Large intestine (tissue), 3 donors: ENCODE measurements around the gene SBF1. TPM values are rescaled to one million over a fixed set of nuclear protein-coding genes. Genes with fewer than 3 reads are reported as not detected.

Experiments used
- DNase-seq, 2 donors: peaks; one replicate each; pipeline versions ENCODE4 v3.0.0 to v3.0.0-alpha.2; 2013
- H3K27ac ChIP-seq: one replicate; pipeline ENCODE4 v1.5.1; 2013; ENCODE audit warnings: low read length
- H3K27me3 ChIP-seq: 2 replicates; pipeline ENCODE4 v1.6.1; 2013; ENCODE audit warnings: low read length; ENCODE audit not compliant: control insufficient read depth, insufficient read depth
- H3K36me3 ChIP-seq: 2 replicates; pipeline ENCODE4 v1.6.1; 2013; ENCODE audit warnings: low read length; ENCODE audit not compliant: control insufficient read depth, insufficient read depth
- H3K4me1 ChIP-seq: one replicate; pipeline ENCODE4 v1.6.1; 2013; ENCODE audit warnings: low read length; ENCODE audit not compliant: control insufficient read depth, insufficient read depth
- H3K4me3 ChIP-seq: one replicate; pipeline ENCODE4 v1.5.1; 2013; ENCODE audit warnings: low read length
- H3K9me3 ChIP-seq: one replicate; pipeline ENCODE4 v1.6.1; 2013; ENCODE audit warnings: mild to moderate bottlenecking, low read depth, low read length, moderate library complexity; ENCODE audit not compliant: control insufficient read depth
- WGBS: methylation state at CpG from one replicate; pipeline ENCODE4 v1.1.5; 2013; ENCODE audit warnings: low lambda C conversion rate; ENCODE audit not compliant: insufficient coverage; 5-methylcytosine and 5-hydroxymethylcytosine counted together
- polyA plus RNA-seq: library from polyadenylated mRNA; unstranded; fragments of 120-200 nt; gene quantifications from one replicate; pipeline ENCODE4 v1.2.1, GENCODE V29; 2013

SBF1 gene
- polyA plus RNA-seq, 1 donor = 37.5 TPM

DNA sequence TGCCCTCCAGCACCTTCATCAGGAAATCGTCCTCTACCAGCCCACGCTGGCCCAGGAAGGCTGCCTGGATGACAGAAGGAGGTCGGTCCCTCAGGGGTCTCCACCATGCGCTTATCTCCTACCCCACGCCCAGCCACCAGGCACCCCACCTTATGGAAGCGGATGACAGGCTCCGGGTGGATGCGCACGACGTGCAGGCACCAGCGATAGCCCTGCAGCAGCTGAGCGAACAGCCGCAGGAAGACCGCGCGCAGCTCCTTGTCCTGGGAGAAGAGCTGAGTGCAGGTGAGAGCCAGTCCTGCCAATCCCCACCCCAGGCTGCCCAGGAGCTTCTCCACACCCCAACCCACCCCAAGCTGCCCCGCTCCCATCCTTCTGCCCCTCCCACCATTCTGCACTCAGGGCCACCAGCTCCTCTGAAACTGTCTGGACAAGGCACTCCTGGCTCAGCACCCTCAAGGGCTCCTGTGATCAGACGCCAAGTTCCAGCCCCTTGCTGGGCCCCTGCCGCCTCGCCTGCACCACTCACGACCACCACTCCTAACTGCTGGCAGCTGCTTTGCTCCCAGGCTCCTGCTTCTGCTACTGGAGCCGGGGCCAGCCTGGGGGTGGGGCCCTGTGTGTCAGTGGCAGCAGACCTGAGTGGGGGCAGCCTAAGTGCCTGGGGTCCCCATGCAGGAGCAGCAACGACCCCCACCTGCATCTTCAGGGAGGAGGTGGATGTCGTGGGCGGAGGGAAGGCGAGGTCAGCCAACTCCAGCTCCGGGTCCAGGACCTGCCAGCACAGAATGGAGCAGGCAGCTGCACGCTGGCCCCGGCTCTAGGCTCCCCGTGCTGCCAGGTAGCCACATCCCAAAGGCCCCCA lies 9.5 kb downstream of the SBF1 start:
- no CpG with 5 or more reads among the region's 30 CpGs for WGBS
- DNase-seq = no peak
- H3K27me3 ChIP-seq = no peaks in the 10 kb centered on the region
- H3K4me3 ChIP-seq = no peak overlapping the region
- no peaks in the 10 kb centered on the region for H3K9me3 ChIP-seq
- no peak overlapping the region for H3K27ac ChIP-seq
- peaks cover 81% of the 10 kb centered on the region for H3K36me3 ChIP-seq
- peaks cover 16% of the 10 kb centered on the region for H3K4me1 ChIP-seq

DNA sequence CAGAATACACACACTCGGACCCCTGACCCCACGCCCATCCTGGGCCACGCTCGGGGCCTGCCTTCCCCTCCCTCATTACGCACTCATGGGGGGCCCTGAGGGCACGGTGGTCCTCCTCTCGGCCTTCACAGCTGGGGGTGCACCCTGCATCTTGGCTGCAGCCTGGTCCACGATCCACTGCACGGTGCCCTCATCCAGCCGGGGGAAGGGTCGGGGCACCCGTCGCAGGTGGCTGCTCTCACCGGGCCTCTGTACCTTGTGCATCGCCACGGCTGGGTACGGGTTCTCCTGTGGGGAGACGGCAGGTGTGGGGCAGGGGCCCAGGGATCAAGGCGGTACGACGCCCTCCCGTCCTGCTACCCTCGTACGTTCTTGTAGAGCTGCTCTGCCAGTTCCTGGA lies 10.4 kb downstream of the SBF1 start:
- no peak for DNase-seq
- peaks cover 7% of the 10 kb centered on the region for H3K4me1 ChIP-seq
- no peaks in the 10 kb centered on the region for H3K9me3 ChIP-seq
- no peaks in the 10 kb centered on the region for H3K27me3 ChIP-seq
- H3K4me3 ChIP-seq = no peak overlapping the region
- WGBS = no CpG with 5 or more reads among the region's 24 CpGs
- H3K36me3 ChIP-seq = peaks cover 89% of the 10 kb centered on the region
- H3K27ac ChIP-seq = no peak overlapping the region

DNA sequence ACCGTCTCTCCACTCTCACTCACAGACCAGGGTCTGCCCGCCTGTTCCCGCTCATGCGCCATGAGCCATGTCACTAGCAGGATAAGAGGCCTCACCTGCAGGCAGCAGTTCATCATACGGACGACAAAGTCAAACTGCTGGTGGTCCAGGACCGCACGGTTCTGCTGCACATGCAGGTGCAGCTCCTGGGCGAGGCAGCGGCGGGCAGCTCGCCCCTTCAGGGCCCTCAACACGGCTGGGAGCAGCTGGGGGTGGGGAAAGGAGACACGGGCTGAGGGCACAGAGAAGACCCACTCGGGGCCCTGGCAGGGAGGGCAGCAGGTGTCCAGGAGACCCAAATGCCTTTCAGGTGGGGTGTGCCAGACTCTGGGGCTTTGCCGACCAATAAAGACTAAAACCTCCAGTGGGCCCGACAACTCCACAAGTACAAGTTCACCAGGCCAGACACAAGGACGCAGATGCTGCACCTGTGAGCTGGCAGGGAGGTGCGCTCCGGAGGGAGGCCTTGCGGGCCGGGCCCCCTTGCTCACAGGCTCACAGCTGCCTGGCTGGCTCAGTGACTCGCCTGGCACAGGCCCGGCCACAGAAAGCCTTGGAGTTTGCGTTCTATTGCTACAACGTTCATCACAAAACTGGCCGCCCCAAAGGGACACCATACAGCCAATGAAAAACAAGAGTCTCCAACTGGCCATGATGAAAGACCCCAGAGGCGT lies 11.5 kb downstream of the SBF1 start:
- no peak for DNase-seq
- Histone ChIP-seq H3K36me3 (peaks cover 98% of the 10 kb centered on the region), H3K27ac (no peak overlapping the region), H3K4me1 (no peaks in the 10 kb centered on the region), H3K9me3 (no peaks in the 10 kb centered on the region), H3K4me3 (no peak overlapping the region), H3K27me3 (no peaks in the 10 kb centered on the region)
- WGBS = 100% methylated on average over 2 of the region's 28 CpGs

DNA sequence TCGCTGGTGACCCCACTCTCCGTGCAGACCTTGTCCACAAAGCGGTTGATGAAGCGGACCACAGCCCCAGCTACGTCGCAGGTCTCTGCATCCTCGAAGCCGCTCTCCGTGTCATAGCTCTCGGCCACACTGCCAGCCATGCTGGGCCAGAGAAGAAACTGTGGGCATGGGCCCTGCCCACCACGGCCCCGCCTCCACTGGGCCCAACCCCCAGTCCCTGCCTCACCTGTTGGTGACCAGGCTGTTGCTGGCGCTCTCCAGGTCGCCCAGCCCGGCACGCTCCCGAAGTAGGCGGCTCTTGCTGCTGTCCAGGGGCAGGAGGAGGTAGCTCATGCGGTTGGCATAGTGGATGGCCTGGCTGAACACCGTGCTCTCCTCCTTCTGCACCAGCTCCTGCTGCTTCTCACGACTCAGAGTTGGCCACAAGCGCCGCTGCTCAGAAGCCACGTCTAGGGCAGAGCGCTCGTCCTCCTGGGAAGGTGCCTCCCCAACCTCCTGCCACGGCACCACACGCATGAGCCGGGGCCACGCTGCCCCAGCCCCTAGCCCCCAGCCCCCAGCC lies 12.8 kb downstream of the SBF1 start:
- Histone ChIP-seq H3K36me3 (peaks cover 96% of the 10 kb centered on the region), H3K4me1 (no peaks in the 10 kb centered on the region), H3K27me3 (no peaks in the 10 kb centered on the region), H3K4me3 (no peak overlapping the region), H3K9me3 (no peaks in the 10 kb centered on the region), H3K27ac (no peak overlapping the region)
- no peak for DNase-seq
- WGBS = 95% methylated on average over 4 of the region's 30 CpGs

DNA sequence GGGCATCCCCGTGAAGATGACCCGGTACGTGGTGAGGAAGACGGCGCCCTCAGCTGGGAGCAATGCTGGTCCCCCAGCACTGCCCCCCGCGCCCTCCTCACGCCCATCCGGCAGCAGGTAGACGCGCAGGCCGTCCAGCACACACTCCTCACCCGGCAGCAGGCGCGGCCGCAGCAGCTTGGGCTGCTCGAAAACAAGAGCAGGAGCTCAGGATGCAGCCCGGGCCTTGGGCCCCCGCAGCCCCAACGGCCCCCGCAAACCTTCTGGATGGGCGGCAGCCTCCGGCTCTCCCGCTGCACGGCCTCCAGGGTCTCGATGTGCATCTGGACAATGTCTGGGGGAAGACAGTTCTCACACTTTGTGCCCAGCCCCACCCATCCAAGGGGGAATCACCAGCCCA lies 13.3 kb downstream of the SBF1 start:
- WGBS = no CpG with 5 or more reads among the region's 26 CpGs
- Histone ChIP-seq H3K4me1 (no peaks in the 10 kb centered on the region), H3K36me3 (peaks cover 96% of the 10 kb centered on the region), H3K4me3 (no peak overlapping the region), H3K27me3 (no peaks in the 10 kb centered on the region), H3K27ac (no peak overlapping the region), H3K9me3 (peaks cover 1% of the 10 kb centered on the region)
- DNase-seq = no peak

DNA sequence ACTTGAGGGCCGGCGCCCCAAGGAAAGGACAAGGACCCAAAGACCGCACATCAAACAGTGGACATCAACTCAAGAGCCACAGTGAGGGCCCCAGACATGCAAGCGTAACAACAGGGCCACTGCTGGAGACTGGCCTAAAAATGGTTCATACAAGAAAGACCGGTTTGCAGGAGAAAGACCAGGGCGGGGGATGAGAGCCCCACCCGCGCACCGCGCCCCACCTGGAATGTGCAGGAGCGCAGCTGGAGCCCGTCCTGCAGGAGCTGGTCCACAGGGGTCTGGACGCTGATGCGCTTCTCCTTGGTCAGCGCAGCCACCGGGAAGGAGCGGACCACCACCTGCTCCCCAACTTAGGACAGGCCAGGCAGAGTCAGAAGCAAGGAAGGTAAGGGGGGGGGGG lies 13.9 kb downstream of the SBF1 start:
- peaks cover 94% of the 10 kb centered on the region for H3K36me3 ChIP-seq
- no peaks in the 10 kb centered on the region for H3K4me1 ChIP-seq
- H3K27ac ChIP-seq = no peak overlapping the region
- H3K4me3 ChIP-seq = no peak overlapping the region
- no CpG with 5 or more reads among the region's 17 CpGs for WGBS
- H3K9me3 ChIP-seq = peaks cover 3% of the 10 kb centered on the region
- H3K27me3 ChIP-seq = no peaks in the 10 kb centered on the region
- no peak for DNase-seq

DNA sequence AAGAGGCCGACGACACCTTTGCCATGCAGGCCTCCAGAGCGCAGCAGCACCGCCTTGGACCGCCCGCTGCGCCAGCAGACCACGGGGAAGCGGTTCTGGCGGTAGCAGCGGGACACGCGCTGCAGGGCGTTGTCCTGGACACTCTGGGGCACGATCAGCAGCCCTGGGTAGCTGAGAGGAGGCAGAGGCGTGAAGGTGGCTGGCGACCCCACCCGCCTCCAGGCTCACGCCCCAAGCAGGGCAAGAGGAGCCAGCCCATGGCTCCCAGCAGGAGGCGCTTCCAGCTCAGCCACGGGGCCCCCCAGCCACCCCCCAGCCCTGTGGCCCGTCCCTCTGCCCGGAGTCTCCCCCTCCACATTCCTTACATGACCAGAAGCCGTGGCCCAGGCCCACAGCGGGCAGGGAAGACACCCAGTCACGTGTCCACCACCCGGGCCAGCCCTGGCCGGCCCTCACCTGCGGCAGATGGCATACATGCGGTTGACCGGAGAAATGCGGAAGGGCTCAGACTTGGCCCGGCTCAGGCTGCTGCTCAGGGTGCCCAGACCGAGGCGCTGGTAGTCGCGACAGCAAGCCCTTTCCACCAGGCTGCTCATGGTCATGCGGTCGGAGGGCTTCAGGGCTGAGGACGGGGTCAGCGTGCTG lies 15.2 kb downstream of the SBF1 start:
- WGBS = no CpG with 5 or more reads among the region's 41 CpGs
- H3K27ac ChIP-seq = no peak overlapping the region
- H3K9me3 ChIP-seq = peaks cover 3% of the 10 kb centered on the region
- peaks cover 94% of the 10 kb centered on the region for H3K36me3 ChIP-seq
- no peak for DNase-seq
- no peak overlapping the region for H3K4me3 ChIP-seq
- H3K4me1 ChIP-seq = no peaks in the 10 kb centered on the region
- H3K27me3 ChIP-seq = no peaks in the 10 kb centered on the region

DNA sequence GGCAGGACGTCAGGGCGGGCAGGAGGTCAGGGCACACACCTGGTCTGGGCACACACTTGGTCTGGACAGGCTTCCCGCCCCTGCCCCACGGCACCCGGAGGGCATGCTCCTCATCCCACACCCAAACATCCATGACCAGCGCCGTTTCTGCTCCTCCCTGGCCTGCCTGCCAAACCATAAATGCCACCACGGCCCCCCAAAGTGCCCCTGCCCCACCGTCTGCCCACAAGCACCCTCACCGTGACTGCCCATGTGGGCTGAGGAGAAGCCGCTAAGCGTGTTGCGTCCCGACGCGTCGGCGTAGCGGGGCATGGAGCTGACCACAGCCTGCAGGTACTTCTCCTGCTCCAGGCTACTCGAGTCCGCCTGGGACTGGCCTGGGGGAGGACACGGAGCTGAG lies 15.8 kb downstream of the SBF1 start:
- Histone ChIP-seq H3K9me3 (peaks cover 3% of the 10 kb centered on the region), H3K4me1 (no peaks in the 10 kb centered on the region), H3K36me3 (peaks cover 94% of the 10 kb centered on the region), H3K4me3 (no peak overlapping the region), H3K27ac (no peak overlapping the region), H3K27me3 (no peaks in the 10 kb centered on the region)
- no peak for DNase-seq
- WGBS = no CpG with 5 or more reads among the region's 22 CpGs

DNA sequence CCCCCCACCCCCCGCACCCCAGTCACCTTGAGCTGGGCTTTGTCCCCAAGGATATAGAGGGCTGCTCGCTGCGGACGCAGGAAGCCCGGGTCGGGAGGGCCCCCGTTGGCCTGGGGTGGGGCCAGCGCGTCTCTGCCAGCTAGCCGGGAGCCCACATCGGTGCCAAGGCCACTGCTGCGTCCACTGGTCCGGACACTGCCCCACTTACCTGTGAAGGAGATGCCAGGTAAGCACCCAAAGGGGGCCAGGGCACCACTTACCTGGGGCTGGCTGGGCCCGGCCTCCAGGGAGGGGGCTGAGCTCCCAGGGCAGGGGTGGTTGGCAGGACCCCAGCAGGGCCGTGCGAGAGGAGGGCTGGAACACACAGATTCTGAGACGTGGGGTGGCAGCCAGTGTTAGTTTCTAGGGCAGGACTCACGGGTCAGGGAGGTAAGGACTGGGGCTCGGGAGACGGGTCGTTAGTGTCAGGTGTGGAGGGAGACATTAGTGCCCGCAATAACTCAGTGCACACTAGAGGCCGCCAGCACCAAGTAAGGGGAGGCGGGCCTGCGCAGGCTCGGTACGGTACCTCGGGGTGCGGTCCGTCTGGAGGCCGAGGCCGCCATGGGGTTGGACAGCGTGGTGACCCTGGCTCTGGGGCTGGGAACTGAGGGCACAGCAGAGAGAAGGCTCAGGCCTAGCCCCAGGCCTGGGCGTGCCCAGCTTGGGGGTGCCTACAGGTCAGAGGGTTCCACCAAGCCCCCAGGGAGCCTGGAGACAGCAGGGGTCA lies 18.2 kb downstream of the SBF1 start:
- DNase-seq = no peak
- WGBS = no CpG with 5 or more reads among the region's 34 CpGs
- peaks cover 3% of the 10 kb centered on the region for H3K9me3 ChIP-seq
- no peak overlapping the region for H3K27ac ChIP-seq
- no peaks in the 10 kb centered on the region for H3K27me3 ChIP-seq
- H3K4me1 ChIP-seq = no peaks in the 10 kb centered on the region
- no peak overlapping the region for H3K4me3 ChIP-seq
- H3K36me3 ChIP-seq = peaks cover 81% of the 10 kb centered on the region

DNA sequence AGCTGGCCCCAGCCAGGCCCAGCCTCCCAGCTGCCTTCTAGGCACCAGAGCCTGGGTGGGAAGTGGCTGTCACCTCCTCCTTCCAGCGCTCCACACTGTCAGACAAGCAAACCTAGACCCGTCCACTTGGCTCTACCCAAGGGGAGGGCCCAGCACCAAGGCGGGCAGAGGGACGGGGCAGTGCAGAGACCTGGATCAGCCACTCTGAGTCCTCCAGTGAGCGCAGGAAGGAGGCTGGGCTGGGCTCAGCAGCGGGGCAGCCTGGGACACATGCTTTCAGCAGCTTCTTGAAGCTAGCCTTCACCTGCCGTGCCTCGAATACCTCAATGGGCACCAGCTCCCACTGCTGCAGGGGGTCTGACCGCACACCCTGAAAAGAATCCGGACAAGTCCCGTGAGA lies 18.8 kb downstream of the SBF1 start:
- WGBS = no CpG with 5 or more reads among the region's 11 CpGs
- H3K27me3 ChIP-seq = no peaks in the 10 kb centered on the region
- DNase-seq = no peak
- H3K4me1 ChIP-seq = no peaks in the 10 kb centered on the region
- peaks cover 3% of the 10 kb centered on the region for H3K9me3 ChIP-seq
- no peak overlapping the region for H3K4me3 ChIP-seq
- H3K36me3 ChIP-seq = peaks cover 79% of the 10 kb centered on the region
- no peak overlapping the region for H3K27ac ChIP-seq
